ENCODE data around the gene SIK3.

DNA sequence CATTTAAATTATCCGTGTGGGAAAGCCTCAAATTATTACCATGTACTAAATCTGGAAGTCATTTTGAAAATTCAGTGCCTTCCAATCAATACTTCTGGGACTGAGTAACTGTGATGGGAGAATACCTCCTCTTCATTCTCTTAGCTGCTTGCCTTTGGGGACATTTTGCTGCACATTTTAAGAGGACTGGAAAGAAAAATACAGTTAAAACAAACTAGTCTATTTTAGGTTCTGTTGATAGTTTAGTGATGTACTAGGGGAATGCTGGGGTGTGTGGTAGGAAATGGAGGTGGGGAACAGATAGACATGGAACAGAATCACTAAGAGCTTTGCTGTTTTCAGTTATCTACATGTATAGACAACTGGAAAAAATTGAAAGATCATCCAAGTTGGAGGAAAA is 195.1 kb downstream of the SIK3 start:
- TF ChIP-seq, protein P1, sequence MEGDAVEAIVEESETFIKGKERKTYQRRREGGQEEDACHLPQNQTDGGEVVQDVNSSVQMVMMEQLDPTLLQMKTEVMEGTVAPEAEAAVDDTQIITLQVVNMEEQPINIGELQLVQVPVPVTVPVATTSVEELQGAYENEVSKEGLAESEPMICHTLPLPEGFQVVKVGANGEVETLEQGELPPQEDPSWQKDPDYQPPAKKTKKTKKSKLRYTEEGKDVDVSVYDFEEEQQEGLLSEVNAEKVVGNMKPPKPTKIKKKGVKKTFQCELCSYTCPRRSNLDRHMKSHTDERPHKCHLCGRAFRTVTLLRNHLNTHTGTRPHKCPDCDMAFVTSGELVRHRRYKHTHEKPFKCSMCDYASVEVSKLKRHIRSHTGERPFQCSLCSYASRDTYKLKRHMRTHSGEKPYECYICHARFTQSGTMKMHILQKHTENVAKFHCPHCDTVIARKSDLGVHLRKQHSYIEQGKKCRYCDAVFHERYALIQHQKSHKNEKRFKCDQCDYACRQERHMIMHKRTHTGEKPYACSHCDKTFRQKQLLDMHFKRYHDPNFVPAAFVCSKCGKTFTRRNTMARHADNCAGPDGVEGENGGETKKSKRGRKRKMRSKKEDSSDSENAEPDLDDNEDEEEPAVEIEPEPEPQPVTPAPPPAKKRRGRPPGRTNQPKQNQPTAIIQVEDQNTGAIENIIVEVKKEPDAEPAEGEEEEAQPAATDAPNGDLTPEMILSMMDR (IDR thresholded peaks at IDR 0.05) = no peak
- TF ChIP-seq POLR2AphosphoS5 (IDR thresholded peaks at IDR 0.05) = no peak
- TF ChIP-seq POLR2A (IDR thresholded peaks at IDR 0.05) = no peak

Data from prostate gland (tissue), 2 donors.